CD14-positive monocyte (primary cell): ENCODE results near the gene FHIT. TPM values are rescaled to one million over a fixed set of nuclear protein-coding genes. Genes with fewer than 3 reads are reported as not detected.

Experiments used
- DNase-seq, 3 donors: peaks; one replicate each; pipeline ENCODE4 v3.0.0-alpha.2; 2011 to 2022
- H2AFZ ChIP-seq: 2 replicates; pipeline ENCODE4 v1.6.0; 2012; ENCODE audit warnings: mild to moderate bottlenecking, low read depth, low read length, inconsistent platforms; ENCODE audit not compliant: insufficient read depth, poor library complexity, severe bottlenecking
- H3K27ac ChIP-seq, 2 donors: 1 replicate in 1 of 2; 2 replicates in 1 of 2; pipeline ENCODE4 v1.5.1; 2012 to 2013; ENCODE audit warnings: low read length in 2 of 2, control low read depth in 1 of 2, inconsistent platforms in 1 of 2, low read depth in 1 of 2, mild to moderate bottlenecking in 1 of 2
- H3K27me3 ChIP-seq, 2 donors: one replicate each; pipeline versions ENCODE4 v1.6.0 to v1.6.1; 2011 to 2013; ENCODE audit warnings: low read length in 2 of 2; ENCODE audit not compliant: control insufficient read depth in 2 of 2, insufficient read depth in 2 of 2
- H3K36me3 ChIP-seq, 2 donors: replicated peaks in 1 of 2; 1 replicate in 1 of 2; 2 replicates in 1 of 2; pipeline versions ENCODE4 v1.5.1 to v1.6.1; 2012 to 2013; ENCODE audit warnings: low read length in 2 of 2, control low read depth in 1 of 2, inconsistent platforms in 1 of 2, mild to moderate bottlenecking in 1 of 2; ENCODE audit not compliant: insufficient read depth in 2 of 2, control insufficient read depth in 1 of 2
- H3K4me1 ChIP-seq, 2 donors: 1 replicate in 1 of 2; 2 replicates in 1 of 2; pipeline versions ENCODE4 v1.5.1 to v1.6.1; 2012 to 2013; ENCODE audit warnings: low read length in 2 of 2, control low read depth in 1 of 2, inconsistent platforms in 1 of 2, mild to moderate bottlenecking in 1 of 2, moderate library complexity in 1 of 2; ENCODE audit not compliant: insufficient read depth in 2 of 2, control insufficient read depth in 1 of 2
- H3K4me2 ChIP-seq: replicated peaks from 2 replicates; pipeline ENCODE3; 2012; ENCODE audit warnings: low read length, moderate library complexity, mild to moderate bottlenecking; ENCODE audit not compliant: poor library complexity, severe bottlenecking; ENCODE audit errors: extremely low read depth
- H3K4me3 ChIP-seq, 3 experiments: fragments of 200-600 bp in 1 of 3; sonication (generic) in 1 of 3; replicated peaks in 1 of 3; 1 replicate in 2 of 3; 2 replicates in 1 of 3; pipeline ENCODE4 v1.5.1; 2011 to 2013; ENCODE audit warnings: low read length in 3 of 3, mild to moderate bottlenecking in 3 of 3, control low read depth in 2 of 3, low read depth in 2 of 3, inconsistent platforms in 1 of 3, moderate library complexity in 1 of 3
- H3K79me2 ChIP-seq: 2 replicates; pipeline ENCODE4 v1.6.0; 2012; ENCODE audit warnings: mild to moderate bottlenecking, control low read depth, inconsistent platforms, low read length, moderate library complexity; ENCODE audit not compliant: insufficient read depth
- H3K9ac ChIP-seq: 2 replicates; pipeline ENCODE4 v1.6.0; 2017; ENCODE audit warnings: low read length, mild to moderate bottlenecking; ENCODE audit not compliant: insufficient read depth, poor library complexity, severe bottlenecking
- H3K9me3 ChIP-seq, 2 donors: replicated peaks in 1 of 2; 1 replicate in 1 of 2; 2 replicates in 1 of 2; pipeline versions ENCODE4 v1.5.1 to v1.6.1; 2012 to 2013; ENCODE audit warnings: low read length in 2 of 2, control low read depth in 1 of 2; ENCODE audit not compliant: control insufficient read depth in 1 of 2, insufficient read depth in 1 of 2
- H4K20me1 ChIP-seq: 2 replicates; pipeline ENCODE4 v1.6.0; 2012; ENCODE audit warnings: mild to moderate bottlenecking, low read length, control low read depth, moderate library complexity; ENCODE audit not compliant: insufficient read depth
- H3K27ac Mint-ChIP-seq, 7 donors: one replicate each; pipeline ENCODE4 v1.8.0; 2020; ENCODE audit warnings: mild to moderate bottlenecking in 7 of 7, mixed read lengths in 7 of 7, moderate library complexity in 6 of 7, inconsistent platforms in 2 of 7
- H3K27me3 Mint-ChIP-seq, 3 donors: one replicate each; pipeline ENCODE4 v1.8.0; 2021 to 2022; ENCODE audit warnings: low read depth in 3 of 3, mild to moderate bottlenecking in 3 of 3, mixed read lengths in 3 of 3, moderate library complexity in 3 of 3, inconsistent platforms in 1 of 3
- H3K36me3 Mint-ChIP-seq, 2 donors: one replicate each; pipeline ENCODE4 v1.8.0; 2020; ENCODE audit warnings: mixed read lengths in 2 of 2, inconsistent platforms in 1 of 2, mild to moderate bottlenecking in 1 of 2
- H3K4me1 Mint-ChIP-seq: one replicate; pipeline ENCODE4 v1.8.0; 2020; ENCODE audit warnings: mild to moderate bottlenecking, mixed read lengths
- H3K4me3 Mint-ChIP-seq, 2 donors: one replicate each; pipeline ENCODE4 v1.8.0; 2020; ENCODE audit warnings: mild to moderate bottlenecking in 2 of 2, mixed read lengths in 2 of 2, moderate library complexity in 1 of 2
- H3K9me3 Mint-ChIP-seq, 7 donors: one replicate each; pipeline ENCODE4 v1.8.0; 2020 to 2022; ENCODE audit warnings: mixed read lengths in 7 of 7, mild to moderate bottlenecking in 6 of 7, moderate library complexity in 6 of 7, inconsistent platforms in 2 of 7
- CTCF ChIP-seq: fragments of 200-600 bp; IDR thresholded peaks from one replicate; pipeline ENCODE4 v1.8.0; 2022; ENCODE audit warnings: antibody characterized with exemption, mild to moderate bottlenecking
- WGBS: methylation state at CpG from one replicate; pipeline ENCODE4 v1.1.5; 2013; ENCODE audit warnings: missing lambda C conversion rate; ENCODE audit not compliant: insufficient coverage; 5-methylcytosine and 5-hydroxymethylcytosine counted together
- intact Hi-C, 2 donors: fragments of 100-400 bp; cut with micrococcal nuclease; formaldehyde crosslinking; loops; one replicate each; pipeline versions ENCODE4 v1.15.0 to v1.15.1; 2023
- polyA plus RNA-seq, 3 donors: library from polyadenylated mRNA; depleted of rRNA in 1 of 3; unstranded in 2 of 3; stranded (reverse) in 1 of 3; fragments of 300-500 nt in 2 of 3; fragments of >200 nt in 1 of 3; fragmentation: Illumina TruSeq in 2 of 3; gene quantifications; 1 replicate in 2 of 3; 2 replicates in 1 of 3; pipeline ENCODE4 v1.2.3, GENCODE V29; 2012 to 2021

FHIT gene
- polyA plus RNA-seq, 3 donors, result 1.7 to 3.4 (median 3.2) TPM

- H2AFZ ChIP-seq, result no peak overlapping the region
- no peaks in the 10 kb centered on the region for H3K9me3 ChIP-seq
- no peaks in the 10 kb centered on the region for H4K20me1 ChIP-seq
- no peak overlapping the region for H3K4me3 Mint-ChIP-seq
- WGBS, result 96% methylated on average over 5 of the region's 8 CpGs
- no peaks in the 10 kb centered on the region for H3K27me3 ChIP-seq
- no peak for DNase-seq
- no peak overlapping the region for H3K27ac Mint-ChIP-seq
- H3K27me3 Mint-ChIP-seq, result no peaks in the 10 kb centered on the region
- no peak overlapping the region for H3K27ac ChIP-seq
- H3K4me1 Mint-ChIP-seq, result no peaks in the 10 kb centered on the region
- H3K36me3 Mint-ChIP-seq, result no peaks in the 10 kb centered on the region
- H3K4me2 ChIP-seq, result no peak overlapping the region
- no peak overlapping the region for H3K4me3 ChIP-seq
- H3K4me1 ChIP-seq, result no peaks in the 10 kb centered on the region
- H3K36me3 ChIP-seq, result no peaks in the 10 kb centered on the region
- H3K79me2 ChIP-seq, result no peaks in the 10 kb centered on the region
- intact Hi-C loops, result no loop called here
- TF ChIP-seq CTCF, result no peak
- H3K9ac ChIP-seq, result no peak overlapping the region
- peaks cover 0 to 4% (median 2%) of the 10 kb centered on the region in 7 donors for H3K9me3 Mint-ChIP-seq
Measured at GRCh38 chr3:60631509-60631908, 619.7 kb downstream of the FHIT start.

GRCh38 chr3:60630953-60631352 lies 620.3 kb downstream of the FHIT start:
- no peaks in the 10 kb centered on the region for H3K27me3 ChIP-seq
- H3K9me3 Mint-ChIP-seq, result peaks cover 0 to 4% (median 2%) of the 10 kb centered on the region in 7 donors
- H3K27ac Mint-ChIP-seq, result no peak overlapping the region
- DNase-seq, result no peak
- H3K9ac ChIP-seq, result no peak overlapping the region
- H3K27me3 Mint-ChIP-seq, result no peaks in the 10 kb centered on the region
- 100% methylated on average over 1 of the region's 1 CpG for WGBS
- H3K4me2 ChIP-seq, result no peak overlapping the region
- H3K36me3 ChIP-seq, result no peaks in the 10 kb centered on the region
- no peak overlapping the region for H3K4me3 ChIP-seq
- no peak overlapping the region for H3K4me3 Mint-ChIP-seq
- intact Hi-C loops, result no loop called here
- H3K4me1 ChIP-seq, result no peaks in the 10 kb centered on the region
- no peak overlapping the region for H3K27ac ChIP-seq
- no peaks in the 10 kb centered on the region for H4K20me1 ChIP-seq
- H3K79me2 ChIP-seq, result no peaks in the 10 kb centered on the region
- no peaks in the 10 kb centered on the region for H3K9me3 ChIP-seq
- no peaks in the 10 kb centered on the region for H3K36me3 Mint-ChIP-seq
- H3K4me1 Mint-ChIP-seq, result no peaks in the 10 kb centered on the region
- TF ChIP-seq CTCF, result no peak
- H2AFZ ChIP-seq, result no peak overlapping the region
